ENCODE data around the gene CMTM8.

Gene CMTM8

GRCh38 chr3:32239307-32240158, 1.1 kb downstream of the CMTM8 start:
- TF ChIP-seq CTCF (IDR thresholded peaks at IDR 0.05; ENCODE audit: poor library complexity, severe bottlenecking): no peak
- ATAC-seq (ENCODE audit: low read depth): peak; percentile 22; the same call in 1 of the 3 replicates
- no peak overlapping the region for H3K27ac ChIP-seq (ENCODE audit: poor library complexity, severe bottlenecking)
- no peaks in the 10 kb centered on the region for H3K4me1 ChIP-seq (ENCODE audit: insufficient read depth, poor library complexity, severe bottlenecking)
- no peaks in the 10 kb centered on the region for H3K9me3 ChIP-seq (ENCODE audit: severe bottlenecking)
- no peak for DNase-seq (ENCODE audit: low spot score)
- H3K27me3 ChIP-seq (ENCODE audit: insufficient read depth, poor library complexity, severe bottlenecking): peaks cover 3% of the 10 kb centered on the region
- no peaks in the 10 kb centered on the region for H3K36me3 ChIP-seq (ENCODE audit: low read depth)
- H3K4me3 ChIP-seq (ENCODE audit: severe bottlenecking): peak overlapping the region; percentile 77

- Histone ChIP-seq H3K36me3 (ENCODE audit: low read depth) (no peaks in the 10 kb centered on the region), H3K4me3 (ENCODE audit: severe bottlenecking) (no peak overlapping the region), H3K27me3 (ENCODE audit: insufficient read depth, poor library complexity, severe bottlenecking) (peaks cover 3% of the 10 kb centered on the region), H3K27ac (ENCODE audit: poor library complexity, severe bottlenecking) (no peak overlapping the region), H3K9me3 (ENCODE audit: severe bottlenecking) (no peaks in the 10 kb centered on the region), H3K4me1 (ENCODE audit: insufficient read depth, poor library complexity, severe bottlenecking) (no peaks in the 10 kb centered on the region)
- TF ChIP-seq CTCF (IDR thresholded peaks at IDR 0.05; ENCODE audit: poor library complexity, severe bottlenecking): peak; percentile 39
- DNase-seq (ENCODE audit: low spot score): no peak
- ATAC-seq (ENCODE audit: low read depth): 0 out of 3 replicates have a peak, but pooled peaks have one; percentile 23
Observed at GRCh38 chr3:32240159-32240545, 1.7 kb downstream of the CMTM8 start.

GRCh38 chr3:32241100-32241499, 2.6 kb downstream of the CMTM8 start:
- no peak for TF ChIP-seq CTCF (IDR thresholded peaks at IDR 0.05; ENCODE audit: poor library complexity, severe bottlenecking)
- Histone ChIP-seq H3K9me3 (ENCODE audit: severe bottlenecking) (no peaks in the 10 kb centered on the region), H3K4me1 (ENCODE audit: insufficient read depth, poor library complexity, severe bottlenecking) (peaks cover 9% of the 10 kb centered on the region), H3K27me3 (ENCODE audit: insufficient read depth, poor library complexity, severe bottlenecking) (peaks cover 3% of the 10 kb centered on the region), H3K36me3 (ENCODE audit: low read depth) (no peaks in the 10 kb centered on the region), H3K4me3 (ENCODE audit: severe bottlenecking) (no peak overlapping the region), H3K27ac (ENCODE audit: poor library complexity, severe bottlenecking) (no peak overlapping the region)
- DNase-seq (ENCODE audit: low spot score) (no peak), ATAC-seq (ENCODE audit: low read depth) (no peak)

GRCh38 chr3:32243519-32243918, 5.0 kb downstream of the CMTM8 start:
- Histone ChIP-seq H3K4me1 (ENCODE audit: insufficient read depth, poor library complexity, severe bottlenecking) (peaks cover 20% of the 10 kb centered on the region), H3K27me3 (ENCODE audit: insufficient read depth, poor library complexity, severe bottlenecking) (no peaks in the 10 kb centered on the region), H3K4me3 (ENCODE audit: severe bottlenecking) (no peak overlapping the region), H3K36me3 (ENCODE audit: low read depth) (no peaks in the 10 kb centered on the region), H3K27ac (ENCODE audit: poor library complexity, severe bottlenecking) (no peak overlapping the region), H3K9me3 (ENCODE audit: severe bottlenecking) (no peaks in the 10 kb centered on the region)
- ATAC-seq (ENCODE audit: low read depth) (no peak), DNase-seq (ENCODE audit: low spot score) (no peak)
- no peak for TF ChIP-seq CTCF (IDR thresholded peaks at IDR 0.05; ENCODE audit: poor library complexity, severe bottlenecking)

- no peak for ATAC-seq (ENCODE audit: low read depth)
- Histone ChIP-seq H3K36me3 (ENCODE audit: low read depth) (no peaks in the 10 kb centered on the region), H3K9me3 (ENCODE audit: severe bottlenecking) (no peaks in the 10 kb centered on the region), H3K4me3 (ENCODE audit: severe bottlenecking) (no peak overlapping the region), H3K4me1 (ENCODE audit: insufficient read depth, poor library complexity, severe bottlenecking) (peaks cover 35% of the 10 kb centered on the region), H3K27ac (ENCODE audit: poor library complexity, severe bottlenecking) (no peak overlapping the region), H3K27me3 (ENCODE audit: insufficient read depth, poor library complexity, severe bottlenecking) (no peaks in the 10 kb centered on the region)
- no peak for DNase-seq (ENCODE audit: low spot score)
- TF ChIP-seq CTCF (IDR thresholded peaks at IDR 0.05; ENCODE audit: poor library complexity, severe bottlenecking): no peak
Observed at GRCh38 chr3:32245200-32245599, 6.7 kb downstream of the CMTM8 start.

Data from RWPE2 (cell line).